SK-N-MC (cell line): ENCODE results near the gene LRRC9.
A peak's percentile ranks its signal among the peaks of the same experiment; 100 is the strongest.
"Not testable (repeated sequence)": the region's sequence is repeated elsewhere in the genome, so short reads cannot be mapped to it uniquely, and the experiment has no call there.

Experiments
- DNase-seq: peaks from one replicate; pipeline ENCODE4 v3.0.0-alpha.2; 2011; ENCODE audit warnings: low read depth, low spot score
- H3K27ac ChIP-seq: fragments of 200-600 bp; sonication (generic); 2 replicates; pipeline ENCODE4 v1.5.1; 2016; ENCODE audit warnings: mixed run types
- H3K36me3 ChIP-seq: fragments of 200-600 bp; sonication (generic); 2 replicates; pipeline ENCODE4 v1.6.1; 2017; ENCODE audit warnings: antibody characterized with exemption, low read length, mixed read lengths; ENCODE audit not compliant: insufficient read depth
- H3K4me3 ChIP-seq: fragments of 200-600 bp; sonication (generic); 2 replicates; pipeline ENCODE4 v1.5.1; 2016
- H3K9ac ChIP-seq: fragments of 200-600 bp; sonication (generic); 2 replicates; pipeline ENCODE4 v1.8.0; 2017; ENCODE audit warnings: mixed run types, mixed read lengths; ENCODE audit not compliant: insufficient read length
- H3K9me3 ChIP-seq: fragments of 200-600 bp; sonication (generic); 2 replicates; pipeline ENCODE4 v1.6.1; 2017; ENCODE audit warnings: low read depth, mild to moderate bottlenecking, antibody characterized with exemption, low read length, moderate library complexity, mixed read lengths
- EZH2 ChIP-seq: fragments of 200-600 bp; sonication (generic); IDR thresholded peaks from one replicate; pipeline ENCODE4 v1.6.1; 2017; ENCODE audit warnings: antibody characterized with exemption
- FOXP2 ChIP-seq: optimal IDR thresholded peaks from 2 replicates; pipeline ENCODE3; 2011; ENCODE audit warnings: mild to moderate bottlenecking, moderate library complexity; ENCODE audit not compliant: insufficient read depth; ENCODE audit errors: extremely low read length, control extremely low read depth
- POLR2AphosphoS5 ChIP-seq: IDR thresholded peaks from 2 replicates; pipeline ENCODE4 v1.6.1; 2012; ENCODE audit warnings: mild to moderate bottlenecking, low read depth, low read length, borderline replicate concordance

Gene LRRC9

GRCh38 chr14:60095781-60096450, 176.0 kb downstream of the LRRC9 start:
- TF ChIP-seq EZH2, result no peak
- no peak for TF ChIP-seq FOXP2
- TF ChIP-seq POLR2AphosphoS5, result no peak
- Histone ChIP-seq H3K9ac (no peak overlapping the region), H3K9me3 (no peaks in the 10 kb centered on the region), H3K36me3 (peaks cover 35% of the 10 kb centered on the region), H3K27ac (no peak overlapping the region), H3K4me3 (no peak overlapping the region)
- no peak for DNase-seq

- Histone ChIP-seq H3K4me3 (no peak overlapping the region), H3K9ac (no peak overlapping the region), H3K36me3 (peaks cover 40% of the 10 kb centered on the region), H3K9me3 (no peaks in the 10 kb centered on the region), H3K27ac (no peak overlapping the region)
- no peak for DNase-seq
- no peak for TF ChIP-seq EZH2
- TF ChIP-seq FOXP2, result no peak
- no peak for TF ChIP-seq POLR2AphosphoS5
Observed at GRCh38 chr14:60097974-60098373, 178.0 kb downstream of the LRRC9 start.

- peaks cover 40% of the 10 kb centered on the region for H3K36me3 ChIP-seq
- H3K9me3 ChIP-seq, H3K27ac ChIP-seq, H3K4me3 ChIP-seq, DNase-seq, H3K9ac ChIP-seq: not testable (repeated sequence)
Observed at GRCh38 chr14:60099855-60100254, 179.9 kb downstream of the LRRC9 start.

- Histone ChIP-seq H3K9ac (no peak overlapping the region), H3K27ac (no peak overlapping the region), H3K36me3 (peaks cover 32% of the 10 kb centered on the region), H3K9me3 (no peaks in the 10 kb centered on the region), H3K4me3 (no peak overlapping the region)
- no peak for DNase-seq
- TF ChIP-seq FOXP2 (no peak), POLR2AphosphoS5 (no peak), EZH2 (no peak)
Observed at GRCh38 chr14:60101786-60102185, 181.8 kb downstream of the LRRC9 start.

GRCh38 chr14:60102389-60102788, 182.4 kb downstream of the LRRC9 start:
- DNase-seq, result no peak
- H3K9ac ChIP-seq, result no peak overlapping the region
- peaks cover 27% of the 10 kb centered on the region for H3K36me3 ChIP-seq
- TF ChIP-seq FOXP2, result no peak
- no peak for TF ChIP-seq EZH2
- TF ChIP-seq POLR2AphosphoS5, result no peak
- H3K4me3 ChIP-seq, result no peak overlapping the region
- no peak overlapping the region for H3K27ac ChIP-seq
- no peaks in the 10 kb centered on the region for H3K9me3 ChIP-seq

GRCh38 chr14:60106339-60106738, 186.4 kb downstream of the LRRC9 start:
- peaks cover 2% of the 10 kb centered on the region; the same call in 1 of the 2 replicates for H3K9me3 ChIP-seq

GRCh38 chr14:60107477-60107876, 187.5 kb downstream of the LRRC9 start:
- Histone ChIP-seq H3K36me3 (peaks cover 24% of the 10 kb centered on the region), H3K9me3 (peaks cover 2% of the 10 kb centered on the region; the same call in 1 of the 2 replicates), H3K9ac (no peak overlapping the region), H3K27ac (0 out of 2 replicates have a peak overlapping the region, but pooled peaks have one; percentile 8), H3K4me3 (no peak overlapping the region)
- no peak for DNase-seq
- TF ChIP-seq POLR2AphosphoS5 (no peak), FOXP2 (no peak), EZH2 (no peak)

More at GRCh38 chr14:60106339-60106738, 186.4 kb downstream of the LRRC9 start:
- no peak for DNase-seq
- no peak overlapping the region for H3K9ac ChIP-seq
- TF ChIP-seq EZH2 (no peak), POLR2AphosphoS5 (no peak), FOXP2 (no peak)
- H3K4me3 ChIP-seq, result no peak overlapping the region
- no peak overlapping the region for H3K27ac ChIP-seq
- H3K36me3 ChIP-seq, result peaks cover 29% of the 10 kb centered on the region

GRCh38 chr14:60111732-60112131, 191.8 kb downstream of the LRRC9 start:
- Histone ChIP-seq H3K9ac (no peak overlapping the region), H3K27ac (no peak overlapping the region), H3K9me3 (peaks cover 2% of the 10 kb centered on the region; the same call in 1 of the 2 replicates), H3K4me3 (no peak overlapping the region), H3K36me3 (peaks cover 41% of the 10 kb centered on the region)
- TF ChIP-seq FOXP2 (no peak), EZH2 (no peak), POLR2AphosphoS5 (no peak)
- DNase-seq, result no peak
